Body of pancreas (tissue), 4 donors: ENCODE results near the gene PRSS56. TPM values are rescaled to one million over a fixed set of nuclear protein-coding genes. Genes with fewer than 3 reads are reported as not detected.

Source experiments
- ATAC-seq: fragments of 150-250 bp; one replicate; pipeline ENCODE4 v1.9.1; 2016
- DNase-seq, 4 donors: peaks; one replicate each; pipeline ENCODE4 v3.0.0-alpha.2; 2019
- H3K27ac ChIP-seq, 4 donors: fragments of 200-600 bp; sonication (generic); 1 replicate in 3 of 4; 2 replicates in 1 of 4; pipeline versions ENCODE4 v1.5.1 to v1.6.1; 2016 to 2019; ENCODE audit warnings: mild to moderate bottlenecking in 1 of 4, mixed read lengths in 1 of 4, moderate library complexity in 1 of 4
- H3K27me3 ChIP-seq, 2 donors: fragments of 200-600 bp; sonication (generic); one replicate each; pipeline ENCODE4 v1.6.0; 2016; ENCODE audit warnings: mild to moderate bottlenecking in 1 of 2
- H3K36me3 ChIP-seq, 2 donors: fragments of 200-600 bp; sonication (generic); replicated peaks in 1 of 2; 2 replicates each; pipeline ENCODE4 v1.5.1; 2016; ENCODE audit warnings: low read depth in 2 of 2; ENCODE audit not compliant: insufficient read depth in 1 of 2
- H3K4me1 ChIP-seq: fragments of 200-600 bp; sonication (generic); one replicate; pipeline ENCODE4 v1.6.0; 2016
- H3K4me3 ChIP-seq, 2 donors: fragments of 200-600 bp; sonication (generic); 1 replicate in 1 of 2; 2 replicates in 1 of 2; pipeline ENCODE4 v1.5.1; 2016 to 2019
- H3K9me3 ChIP-seq, 3 donors: fragments of 200-600 bp; sonication (generic); 1 replicate in 2 of 3; 2 replicates in 1 of 3; pipeline ENCODE4 v1.5.1; 2016
- CTCF ChIP-seq, 7 experiments: fragments of 450-650 bp in 4 of 7; fragments of 200-600 bp in 3 of 7; sonication (generic) in 3 of 7; IDR thresholded peaks; one replicate each; pipeline ENCODE4 v1.5.1; 2016 to 2019; ENCODE audit warnings: antibody characterized with exemption in 7 of 7
- POLR2A ChIP-seq, 3 donors: fragments of 450-650 bp; IDR thresholded peaks; one replicate each; pipeline ENCODE4 v1.6.1; 2016; ENCODE audit warnings: antibody characterized with exemption in 3 of 3, mild to moderate bottlenecking in 2 of 3
- WGBS, 2 donors: methylation state at CpG; one replicate each; pipeline ENCODE4 v1.1.5; 2017; 5-methylcytosine and 5-hydroxymethylcytosine counted together
- intact Hi-C: fragments of 100-400 bp; cut with DNase I; formaldehyde crosslinking; loops from one replicate; pipeline ENCODE4 v1.15.1; 2023
- total RNA-seq, 2 donors: library from RNA; depleted of rRNA; stranded (reverse); fragments of >200 nt; gene quantifications; one replicate each; pipeline ENCODE4 v1.1.0, GENCODE V29; 2016

Gene PRSS56
- total RNA-seq, 2 donors from 2014 or later: not detected

- TF ChIP-seq CTCF (IDR thresholded peaks at IDR 0.05) (no peak), POLR2A (IDR thresholded peaks at IDR 0.05) (no peak)
- Histone ChIP-seq H3K27me3 (peaks cover 0 to 34% of the 10 kb centered on the region in 2 donors), H3K4me3 (no peak overlapping the region), H3K9me3 (no peaks in the 10 kb centered on the region), H3K36me3 (no peaks in the 10 kb centered on the region), H3K27ac (no peak overlapping the region), H3K4me1 (peaks cover 31% of the 10 kb centered on the region)
- no peak for ATAC-seq
- intact Hi-C loops: loop anchor here (5.0 to 10.0 kb wide), 2 partner anchors 77 to 620 kb away; no protein-coding TSS in a partner anchor
- WGBS, 2 donors: 80 to 82% methylated on average over 4 to 5 of the region's 6 CpGs
- no peak for DNase-seq
Measured at GRCh38 chr2:232524771-232525170, 4.6 kb downstream of the PRSS56 start.

GRCh38 chr2:232525199-232525598 lies 5.0 kb downstream of the PRSS56 start:
- intact Hi-C loops: loop anchor here (10.0 kb wide), 1 partner anchor 620 kb away; no protein-coding TSS in a partner anchor
- peaks cover 0 to 34% of the 10 kb centered on the region in 2 donors for H3K27me3 ChIP-seq
- ATAC-seq: no peak

GRCh38 chr2:232525791-232526371 lies 5.7 kb downstream of the PRSS56 start, which contains the start of gene CHRND:
Gene CHRND (plus strand): TSS chr2:232526160. CDS start chr2:232526216, 56 bp downstream.
- TF ChIP-seq POLR2A (IDR thresholded peaks at IDR 0.05): no peak
- no peak for TF ChIP-seq CTCF (IDR thresholded peaks at IDR 0.05)
- 22 to 28% methylated on average over 6 to 17 of the region's 18 CpGs for WGBS, 2 donors
- Histone ChIP-seq H3K27me3 (peaks cover 0 to 34% of the 10 kb centered on the region in 2 donors), H3K4me3 (no peak within 1 kb of the TSS), H3K9me3 (no peaks in the 10 kb centered on the region), H3K36me3 (no peaks in the 10 kb centered on the region), H3K4me1 (peaks cover 31% of the 10 kb centered on the region), H3K27ac (no peak within 1 kb of the TSS)
- intact Hi-C loops: loop anchor here (10.0 kb wide), 1 partner anchor 621 kb away; no protein-coding TSS in a partner anchor
- peak; percentile 68 for ATAC-seq
- peak; percentile 42 to 70 (median 62) for DNase-seq

More at GRCh38 chr2:232525199-232525598, 5.0 kb downstream of the PRSS56 start:
- 78 to 79% methylated on average over 7 to 11 of the region's 14 CpGs for WGBS, 2 donors
- H3K4me1 ChIP-seq: peaks cover 31% of the 10 kb centered on the region
- no peak overlapping the region for H3K4me3 ChIP-seq
- no peaks in the 10 kb centered on the region for H3K36me3 ChIP-seq
- DNase-seq: no peak
- H3K9me3 ChIP-seq: no peaks in the 10 kb centered on the region
- no peak overlapping the region for H3K27ac ChIP-seq
- no peak for TF ChIP-seq CTCF (IDR thresholded peaks at IDR 0.05)
- no peak for TF ChIP-seq POLR2A (IDR thresholded peaks at IDR 0.05)

DNA sequence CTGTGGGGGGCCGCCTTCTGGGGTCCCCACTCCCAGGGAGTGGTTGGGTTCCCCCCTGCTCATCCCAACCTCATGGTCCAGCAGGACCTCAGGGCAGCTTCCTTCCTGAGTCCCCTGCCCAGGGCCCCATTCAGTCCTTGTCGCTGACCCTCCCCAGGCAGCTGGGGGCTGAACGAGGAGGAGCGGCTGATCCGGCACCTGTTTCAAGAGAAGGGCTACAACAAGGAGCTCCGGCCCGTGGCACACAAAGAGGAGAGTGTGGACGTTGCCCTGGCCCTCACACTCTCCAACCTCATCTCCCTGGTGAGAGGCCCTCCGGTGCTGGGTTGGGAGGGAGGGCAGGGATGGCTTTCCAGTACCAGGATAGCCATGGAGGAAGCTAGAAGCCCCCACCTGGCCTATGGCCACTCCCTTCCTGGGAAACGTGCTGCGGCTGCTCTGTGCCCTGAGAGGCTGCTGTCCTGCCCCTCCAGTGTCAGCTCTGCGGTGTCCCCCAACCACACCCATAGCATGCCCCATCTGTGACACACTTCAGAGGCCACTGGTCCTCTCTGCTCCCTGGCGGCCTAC lies 6.3 kb downstream of the PRSS56 start:
- ATAC-seq (no peak), DNase-seq (no peak)
- peaks cover 0 to 34% of the 10 kb centered on the region in 2 donors for H3K27me3 ChIP-seq
- no peaks in the 10 kb centered on the region for H3K9me3 ChIP-seq
- intact Hi-C loops: loop anchor here (10.0 kb wide), 1 partner anchor 622 kb away; no protein-coding TSS in a partner anchor
- H3K27ac ChIP-seq: no peak overlapping the region
- 77 to 79% methylated on average over 12 of the region's 13 CpGs for WGBS, 2 donors
- H3K4me3 ChIP-seq: no peak overlapping the region
- peaks cover 31% of the 10 kb centered on the region for H3K4me1 ChIP-seq
- no peak for TF ChIP-seq POLR2A (IDR thresholded peaks at IDR 0.05)
- TF ChIP-seq CTCF (IDR thresholded peaks at IDR 0.05): no peak
- no peaks in the 10 kb centered on the region for H3K36me3 ChIP-seq
